GM10847 (cell line): ENCODE data around the gene FRAS1.

Experiments used
- POLR2A ChIP-seq: IDR thresholded peaks from 2 replicates; pipeline ENCODE4 v1.6.1; 2011; ENCODE audit not compliant: insufficient read length; ENCODE audit errors: extremely low read depth

FRAS1 gene

GRCh38 chr4:78265006-78265405 lies 207.9 kb downstream of the FRAS1 start:
- TF ChIP-seq POLR2A: no peak

GRCh38 chr4:78267790-78268189 lies 210.7 kb downstream of the FRAS1 start:
- no peak for TF ChIP-seq POLR2A

- TF ChIP-seq POLR2A: no peak
These were observed 211.5 kb downstream of the FRAS1 start for GRCh38 chr4:78268597-78268996.

GRCh38 chr4:78286281-78286680 lies 229.2 kb downstream of the FRAS1 start:
- TF ChIP-seq POLR2A: no peak

- no peak for TF ChIP-seq POLR2A
These were observed 231.2 kb downstream of the FRAS1 start for GRCh38 chr4:78288327-78288726.

GRCh38 chr4:78291277-78291676 lies 234.2 kb downstream of the FRAS1 start:
- TF ChIP-seq POLR2A: no peak

- no peak for TF ChIP-seq POLR2A
These were observed 235.2 kb downstream of the FRAS1 start for GRCh38 chr4:78292341-78292740.

- no peak for TF ChIP-seq POLR2A
These were observed 235.7 kb downstream of the FRAS1 start for GRCh38 chr4:78292856-78293255.

GRCh38 chr4:78293348-78293747 lies 236.2 kb downstream of the FRAS1 start:
- no peak for TF ChIP-seq POLR2A

GRCh38 chr4:78293821-78294301 lies 236.7 kb downstream of the FRAS1 start:
- no peak for TF ChIP-seq POLR2A

- TF ChIP-seq POLR2A: no peak
These were observed 239.1 kb downstream of the FRAS1 start for GRCh38 chr4:78296261-78296660.

- no peak for TF ChIP-seq POLR2A
These were observed 240.1 kb downstream of the FRAS1 start for GRCh38 chr4:78297116-78297800.

GRCh38 chr4:78298618-78299017 lies 241.5 kb downstream of the FRAS1 start:
- TF ChIP-seq POLR2A: no peak

GRCh38 chr4:78299565-78299972 lies 242.4 kb downstream of the FRAS1 start:
- TF ChIP-seq POLR2A: no peak

GRCh38 chr4:78308517-78308916 lies 251.4 kb downstream of the FRAS1 start:
- no peak for TF ChIP-seq POLR2A

GRCh38 chr4:78309352-78309751 lies 252.2 kb downstream of the FRAS1 start:
- TF ChIP-seq POLR2A: no peak
